Right atrium auricular region (tissue), 2 donors: ENCODE measurements around the gene CHRNB1. TPM values are rescaled to one million over a fixed set of nuclear protein-coding genes. Genes with fewer than 3 reads are reported as not detected.

Experiments
- DNase-seq: peaks from one replicate; pipeline ENCODE4 v3.0.0-alpha.2; 2019; ENCODE audit warnings: low spot score
- H3K27ac ChIP-seq, 2 donors: fragments of 200-600 bp; sonication (generic); 1 replicate in 1 of 2; 2 replicates in 1 of 2; pipeline ENCODE4 v1.5.1; 2016 to 2019
- H3K27me3 ChIP-seq, 2 donors: fragments of 200-600 bp; sonication (generic); one replicate each; pipeline versions ENCODE4 v1.5.1 to v1.6.0; 2017 to 2019
- H3K36me3 ChIP-seq: fragments of 200-600 bp; sonication (generic); one replicate; pipeline ENCODE4 v1.5.1; 2016
- H3K4me1 ChIP-seq, 2 donors: fragments of 200-600 bp; sonication (generic); one replicate each; pipeline versions ENCODE4 v1.5.1 to v1.6.0; 2017 to 2019
- H3K4me3 ChIP-seq, 2 donors: fragments of 200-600 bp; sonication (generic); 1 replicate in 1 of 2; 2 replicates in 1 of 2; pipeline ENCODE4 v1.5.1; 2017 to 2019; ENCODE audit warnings: mild to moderate bottlenecking in 1 of 2, moderate library complexity in 1 of 2
- H3K9me3 ChIP-seq, 2 donors: fragments of 200-600 bp; sonication (generic); one replicate each; pipeline ENCODE4 v1.5.1; 2019
- total RNA-seq, 2 donors: library from RNA; depleted of rRNA; stranded (reverse); fragments of >200 nt; gene quantifications; one replicate each; pipeline ENCODE4 v1.1.0, GENCODE V29; 2016
- TF ChIP-seq, protein P1 (sequence below), 2 donors: fragments of 200-600 bp; sonication (generic); IDR thresholded peaks; one replicate each; pipeline ENCODE4 v1.5.1; 2019; ENCODE audit warnings: antibody characterized with exemption in 2 of 2

Gene CHRNB1
- total RNA-seq, 2 donors from 2014 or later: 15.8 to 19.0 TPM

GRCh38 chr17:7484919-7485377 is 40.1 kb downstream of the CHRNB1 start:
- H3K4me1 ChIP-seq: peaks cover 0 to 66% of the 10 kb centered on the region in 2 donors

GRCh38 chr17:7486181-7486580 is 41.3 kb downstream of the CHRNB1 start:
- no peaks in the 10 kb centered on the region for H3K36me3 ChIP-seq
- DNase-seq: no peak
- H3K4me1 ChIP-seq: peaks cover 0 to 60% of the 10 kb centered on the region in 2 donors
- peak overlapping the region; percentile 49 to 68 for H3K4me3 ChIP-seq
- H3K27me3 ChIP-seq: no peaks in the 10 kb centered on the region
- TF ChIP-seq, protein P1, sequence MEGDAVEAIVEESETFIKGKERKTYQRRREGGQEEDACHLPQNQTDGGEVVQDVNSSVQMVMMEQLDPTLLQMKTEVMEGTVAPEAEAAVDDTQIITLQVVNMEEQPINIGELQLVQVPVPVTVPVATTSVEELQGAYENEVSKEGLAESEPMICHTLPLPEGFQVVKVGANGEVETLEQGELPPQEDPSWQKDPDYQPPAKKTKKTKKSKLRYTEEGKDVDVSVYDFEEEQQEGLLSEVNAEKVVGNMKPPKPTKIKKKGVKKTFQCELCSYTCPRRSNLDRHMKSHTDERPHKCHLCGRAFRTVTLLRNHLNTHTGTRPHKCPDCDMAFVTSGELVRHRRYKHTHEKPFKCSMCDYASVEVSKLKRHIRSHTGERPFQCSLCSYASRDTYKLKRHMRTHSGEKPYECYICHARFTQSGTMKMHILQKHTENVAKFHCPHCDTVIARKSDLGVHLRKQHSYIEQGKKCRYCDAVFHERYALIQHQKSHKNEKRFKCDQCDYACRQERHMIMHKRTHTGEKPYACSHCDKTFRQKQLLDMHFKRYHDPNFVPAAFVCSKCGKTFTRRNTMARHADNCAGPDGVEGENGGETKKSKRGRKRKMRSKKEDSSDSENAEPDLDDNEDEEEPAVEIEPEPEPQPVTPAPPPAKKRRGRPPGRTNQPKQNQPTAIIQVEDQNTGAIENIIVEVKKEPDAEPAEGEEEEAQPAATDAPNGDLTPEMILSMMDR (IDR thresholded peaks at IDR 0.05): no peak
- no peaks in the 10 kb centered on the region for H3K9me3 ChIP-seq
- peak overlapping the region in 1 of 2 donors; percentile 26 for H3K27ac ChIP-seq

More at GRCh38 chr17:7484919-7485377, 40.1 kb downstream of the CHRNB1 start:
- H3K9me3 ChIP-seq: no peaks in the 10 kb centered on the region
- H3K27ac ChIP-seq: peak overlapping the region; percentile 97 to 100
- DNase-seq: no peak
- no peaks in the 10 kb centered on the region for H3K27me3 ChIP-seq
- H3K36me3 ChIP-seq: no peaks in the 10 kb centered on the region
- peak overlapping the region; percentile 49 to 68 for H3K4me3 ChIP-seq
- TF ChIP-seq, protein P1 (IDR thresholded peaks at IDR 0.05): peak in 1 of 2 donors; percentile 53

GRCh38 chr17:7490144-7490543 is 45.3 kb downstream of the CHRNB1 start:
- H3K9me3 ChIP-seq: no peaks in the 10 kb centered on the region
- no peaks in the 10 kb centered on the region for H3K27me3 ChIP-seq
- H3K36me3 ChIP-seq: no peaks in the 10 kb centered on the region
- H3K4me3 ChIP-seq: no peak overlapping the region
- DNase-seq: no peak
- TF ChIP-seq, protein P1 (IDR thresholded peaks at IDR 0.05): no peak
- H3K4me1 ChIP-seq: peaks cover 0 to 59% of the 10 kb centered on the region in 2 donors
- H3K27ac ChIP-seq: no peak overlapping the region

DNA sequence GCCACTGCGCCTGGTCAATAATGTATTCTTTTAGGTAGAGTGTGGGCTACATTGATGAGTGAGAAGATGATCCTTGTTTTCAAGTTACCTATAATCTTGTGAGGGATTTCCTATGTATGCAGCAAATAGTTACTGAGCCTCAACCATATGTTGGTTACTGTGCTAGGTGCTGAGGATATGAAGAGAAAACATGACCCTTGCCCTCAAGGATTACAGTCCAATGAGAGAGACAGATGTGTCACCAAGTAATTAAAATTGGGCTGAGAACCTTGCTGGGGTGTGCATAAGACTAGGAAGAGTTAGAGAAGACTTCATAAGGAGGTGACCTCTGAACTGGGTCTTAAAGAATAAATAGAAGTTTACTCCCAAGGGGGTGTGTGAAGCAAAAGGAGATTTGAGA is 46.7 kb downstream of the CHRNB1 start:
- TF ChIP-seq, protein P1 (IDR thresholded peaks at IDR 0.05): no peak
- no peak for DNase-seq
- Histone ChIP-seq H3K4me3 (no peak overlapping the region), H3K27ac (no peak overlapping the region), H3K4me1 (peaks cover 0 to 54% of the 10 kb centered on the region in 2 donors), H3K36me3 (peaks cover 11% of the 10 kb centered on the region), H3K9me3 (no peaks in the 10 kb centered on the region), H3K27me3 (no peaks in the 10 kb centered on the region)

- Histone ChIP-seq H3K36me3 (peaks cover 35% of the 10 kb centered on the region), H3K4me3 (no peak overlapping the region), H3K4me1 (peaks cover 0 to 37% of the 10 kb centered on the region in 2 donors), H3K27me3 (no peaks in the 10 kb centered on the region), H3K9me3 (no peaks in the 10 kb centered on the region), H3K27ac (no peak overlapping the region)
- DNase-seq: no peak
- TF ChIP-seq, protein P1 (IDR thresholded peaks at IDR 0.05): no peak
Observed at GRCh38 chr17:7493941-7494340, 49.1 kb downstream of the CHRNB1 start.

DNA sequence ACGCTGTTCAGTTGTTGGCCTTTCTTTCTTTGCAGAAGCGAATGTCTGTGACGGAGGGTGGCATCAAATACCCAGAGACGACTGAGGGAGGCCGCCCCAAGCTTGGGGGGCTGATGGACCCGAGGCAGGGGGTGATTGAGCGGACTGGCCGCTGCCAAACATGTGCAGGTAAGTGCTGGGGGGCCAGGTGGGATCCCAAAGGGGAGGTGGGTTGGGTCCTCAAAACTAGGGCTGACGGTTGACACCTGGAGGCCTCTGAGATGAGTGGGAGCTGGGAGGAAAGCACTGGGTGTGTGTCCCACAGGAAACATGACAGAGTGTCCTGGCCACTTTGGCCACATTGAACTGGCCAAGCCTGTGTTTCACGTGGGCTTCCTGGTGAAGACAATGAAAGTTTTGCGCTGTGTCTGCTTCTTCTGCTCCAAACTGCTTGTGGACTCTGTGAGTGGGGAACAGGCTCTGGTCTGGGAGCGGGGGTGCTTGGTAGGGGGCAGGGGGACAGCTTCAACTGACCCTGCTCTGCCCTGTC is 51.1 kb downstream of the CHRNB1 start:
- Histone ChIP-seq H3K9me3 (no peaks in the 10 kb centered on the region), H3K4me1 (peaks cover 0 to 27% of the 10 kb centered on the region in 2 donors), H3K36me3 (peaks cover 55% of the 10 kb centered on the region), H3K27me3 (no peaks in the 10 kb centered on the region), H3K27ac (peak overlapping the region; percentile 29 to 50), H3K4me3 (no peak overlapping the region)
- no peak for DNase-seq
- TF ChIP-seq, protein P1 (IDR thresholded peaks at IDR 0.05): no peak
